Esophagus squamous epithelium (tissue), 5 donors: ENCODE measurements around the gene IL22RA1. TPM values are rescaled to one million over a fixed set of nuclear protein-coding genes. Genes with fewer than 3 reads are reported as not detected.

Source experiments
- DNase-seq: peaks from one replicate; lab custom pipeline; 2025; lab: John Stamatoyannopoulos, UW
- H3K27ac ChIP-seq, 4 donors: fragments of 200-600 bp; sonication (generic); one replicate each; pipeline ENCODE4 v1.5.1; 2016 to 2019; ENCODE audit warnings: mild to moderate bottlenecking in 1 of 4
- H3K27me3 ChIP-seq, 4 donors: fragments of 200-600 bp; sonication (generic); 1 replicate in 3 of 4; 2 replicates in 1 of 4; pipeline versions ENCODE4 v1.5.1 to v1.6.0; 2017 to 2021; ENCODE audit warnings: antibody characterized with exemption in 1 of 4
- H3K36me3 ChIP-seq, 3 donors: fragments of 200-600 bp; sonication (generic); one replicate each; pipeline ENCODE4 v1.5.1; 2016 to 2019
- H3K4me1 ChIP-seq, 3 donors: fragments of 200-600 bp; sonication (generic); one replicate each; pipeline ENCODE4 v1.5.1; 2017 to 2019
- H3K4me3 ChIP-seq, 4 donors: fragments of 200-600 bp; sonication (generic); 1 replicate in 3 of 4; 2 replicates in 1 of 4; pipeline ENCODE4 v1.5.1; 2016 to 2019; ENCODE audit warnings: mild to moderate bottlenecking in 2 of 4, moderate library complexity in 1 of 4
- H3K9me3 ChIP-seq, 3 donors: fragments of 200-600 bp; sonication (generic); one replicate each; pipeline ENCODE4 v1.5.1; 2016 to 2019
- CTCF ChIP-seq, 6 experiments: fragments of 450-650 bp in 4 of 6; fragments of 200-600 bp in 2 of 6; sonication (generic) in 2 of 6; IDR thresholded peaks; one replicate each; pipeline ENCODE4 v1.5.1; 2016 to 2019; ENCODE audit warnings: antibody characterized with exemption in 6 of 6, mild to moderate bottlenecking in 4 of 6, moderate library complexity in 4 of 6
- POLR2A ChIP-seq, 4 donors: fragments of 450-650 bp; IDR thresholded peaks; one replicate each; pipeline ENCODE4 v1.6.1; 2017; ENCODE audit warnings: antibody characterized with exemption in 4 of 4, mild to moderate bottlenecking in 4 of 4, moderate library complexity in 3 of 4
- WGBS, 2 donors: methylation state at CpG; one replicate each; pipeline ENCODE4 v1.1.5; 2018; 5-methylcytosine and 5-hydroxymethylcytosine counted together
- intact Hi-C: fragments of 100-400 bp; cut with DNase I; formaldehyde crosslinking; loops from one replicate; pipeline ENCODE4 v1.15.0; 2022
- total RNA-seq, 4 donors: library from RNA; depleted of rRNA; stranded (reverse); fragments of >200 nt; gene quantifications; one replicate each; pipeline ENCODE4 v1.1.0, GENCODE V29; 2016
- donor health status: DM: yes; HTN: yes; CAD: no.

The IL22RA1 gene
- total RNA-seq, 4 donors from 2014 or later: 3.6 to 16.0 (median 10.5) TPM

DNA sequence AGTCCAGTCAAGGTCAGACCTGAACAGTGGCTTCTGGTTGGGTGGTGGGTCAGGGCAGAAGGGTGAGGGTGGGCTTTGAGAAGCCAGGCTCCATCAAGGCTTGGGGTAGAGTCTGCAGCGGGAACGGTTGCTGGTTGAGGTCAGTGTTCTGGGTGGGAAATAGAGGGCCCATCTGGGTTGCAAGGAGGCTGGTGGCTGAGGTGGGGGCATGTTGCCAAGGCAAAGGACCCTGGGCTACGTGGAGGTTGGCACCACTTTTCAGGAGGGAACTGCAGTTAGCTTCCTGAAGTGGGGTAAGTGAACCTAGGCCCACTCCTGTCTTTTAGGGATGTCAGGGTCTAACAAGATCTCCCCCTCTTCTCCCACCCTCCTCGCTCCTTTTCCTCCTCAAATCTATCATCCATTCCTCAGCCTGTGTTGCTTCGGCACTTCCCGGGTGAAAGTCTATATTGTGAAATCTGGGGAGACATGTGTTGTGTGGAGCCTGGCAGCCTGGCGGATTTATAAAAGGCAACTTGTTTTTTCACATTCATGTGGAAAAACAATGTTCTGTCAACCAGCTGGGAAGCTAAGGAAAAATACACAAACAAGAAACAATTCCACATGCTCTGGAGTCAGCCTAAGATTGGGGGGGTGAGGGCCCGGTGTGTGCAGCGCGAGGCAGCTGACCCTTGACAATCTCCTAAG is 1.5 kb downstream of the IL22RA1 start:
- peaks cover 0 to 15% (median 0%) of the 10 kb centered on the region in 3 donors for H3K36me3 ChIP-seq
- H3K9me3 ChIP-seq: no peaks in the 10 kb centered on the region
- peak overlapping the region in 3 of 4 donors; percentile 50 to 69 (median 55) for H3K4me3 ChIP-seq
- H3K27me3 ChIP-seq: peaks cover 0 to 4% (median 0%) of the 10 kb centered on the region in 4 donors
- no peak for DNase-seq
- TF ChIP-seq POLR2A (IDR thresholded peaks at IDR 0.05) (no peak), CTCF (IDR thresholded peaks at IDR 0.05) (no peak)
- H3K4me1 ChIP-seq: peaks cover 4 to 36% (median 14%) of the 10 kb centered on the region in 3 donors
- intact Hi-C loops: no loop called here
- 80 to 85% methylated on average over 10 of the region's 10 CpGs for WGBS, 2 donors
- peak overlapping the region in 2 of 4 donors; percentile 75 to 85 for H3K27ac ChIP-seq

GRCh38 chr1:24140741-24141181 is 2.2 kb downstream of the IL22RA1 start:
- TF ChIP-seq POLR2A (IDR thresholded peaks at IDR 0.05) (no peak), CTCF (IDR thresholded peaks at IDR 0.05) (no peak)
- WGBS, 2 donors: 85 to 95% methylated on average over 4 to 14 of the region's 17 CpGs
- no peaks in the 10 kb centered on the region for H3K9me3 ChIP-seq
- H3K27ac ChIP-seq: no peak overlapping the region
- H3K27me3 ChIP-seq: peaks cover 0 to 4% (median 0%) of the 10 kb centered on the region in 4 donors
- H3K4me3 ChIP-seq: no peak overlapping the region
- H3K4me1 ChIP-seq: peaks cover 4 to 36% (median 14%) of the 10 kb centered on the region in 3 donors
- DNase-seq: no peak
- intact Hi-C loops: no loop called here
- peaks cover 0 to 22% (median 0%) of the 10 kb centered on the region in 3 donors for H3K36me3 ChIP-seq

DNA sequence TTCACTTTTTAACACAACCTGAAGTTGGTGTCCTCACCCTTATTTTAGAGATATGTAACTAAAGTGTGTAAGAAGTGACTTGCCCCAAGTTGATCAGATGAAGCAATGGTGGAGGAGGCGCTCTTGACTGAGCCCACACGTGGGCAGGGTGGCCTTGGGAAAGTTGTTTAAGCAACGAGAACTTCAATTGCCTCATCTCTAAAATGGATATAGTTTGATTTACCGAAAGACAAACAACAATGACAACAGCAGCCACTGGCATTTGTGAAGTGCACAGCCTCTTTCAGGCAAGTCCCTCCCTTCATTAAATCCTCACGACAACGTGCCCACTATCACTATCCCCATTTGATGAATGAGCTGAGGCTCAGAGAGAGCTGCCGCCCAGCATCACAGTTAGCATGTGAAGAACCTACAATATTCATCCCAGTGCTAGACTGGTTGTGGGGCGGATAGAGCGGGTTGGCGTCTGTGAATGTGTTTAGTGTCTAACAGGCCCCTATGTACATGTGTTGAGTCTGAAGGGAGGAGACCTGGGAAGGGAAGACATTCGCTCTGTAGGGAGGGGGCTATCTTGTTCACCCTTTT is 3.0 kb downstream of the IL22RA1 start:
- TF ChIP-seq POLR2A (IDR thresholded peaks at IDR 0.05): no peak
- TF ChIP-seq CTCF (IDR thresholded peaks at IDR 0.05): no peak
- Histone ChIP-seq H3K27me3 (peaks cover 0 to 4% (median 0%) of the 10 kb centered on the region in 4 donors), H3K4me3 (no peak overlapping the region), H3K36me3 (peaks cover 0 to 22% (median 0%) of the 10 kb centered on the region in 3 donors), H3K27ac (no peak overlapping the region), H3K4me1 (peaks cover 4 to 36% (median 14%) of the 10 kb centered on the region in 3 donors), H3K9me3 (no peaks in the 10 kb centered on the region)
- 89 to 92% methylated on average over 9 to 11 of the region's 11 CpGs for WGBS, 2 donors
- no peak for DNase-seq
- intact Hi-C loops: no loop called here

DNA sequence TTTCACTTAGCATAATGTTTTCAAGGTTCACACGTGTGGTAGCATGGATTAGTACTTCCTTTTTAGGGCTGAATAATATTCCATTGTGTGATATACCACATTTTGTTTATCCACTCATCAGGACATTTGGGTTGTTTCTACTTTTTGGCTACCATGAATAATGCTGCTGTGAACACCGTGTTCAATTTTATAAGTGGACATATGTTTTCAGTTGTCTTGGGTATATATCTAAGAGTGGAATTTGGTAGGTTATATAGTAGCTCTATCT is 3.8 kb downstream of the IL22RA1 start:
- TF ChIP-seq POLR2A (IDR thresholded peaks at IDR 0.05): no peak
- TF ChIP-seq CTCF (IDR thresholded peaks at IDR 0.05): no peak
- H3K27ac ChIP-seq: no peak overlapping the region
- WGBS, 2 donors: 65 to 67% methylated on average over 2 of the region's 2 CpGs
- no peaks in the 10 kb centered on the region for H3K9me3 ChIP-seq
- peaks cover 4 to 33% (median 14%) of the 10 kb centered on the region in 3 donors for H3K4me1 ChIP-seq
- no peak overlapping the region for H3K4me3 ChIP-seq
- peaks cover 0 to 22% (median 0%) of the 10 kb centered on the region in 3 donors for H3K36me3 ChIP-seq
- no peak for DNase-seq
- peaks cover 0 to 4% (median 0%) of the 10 kb centered on the region in 4 donors for H3K27me3 ChIP-seq
- intact Hi-C loops: no loop called here
